H9 (cell line): ENCODE results near the gene RAB1A. TPM values are rescaled to one million over a fixed set of nuclear protein-coding genes. Genes with fewer than 3 reads are reported as not detected.

ENCODE experiments used
- DNase-seq: peaks from one replicate; pipeline ENCODE4 v3.0.0-alpha.2; 2017
- H2AFZ ChIP-seq: one replicate; pipeline ENCODE4 v1.6.1; 2013; ENCODE audit warnings: mild to moderate bottlenecking, low read length, control low read depth, moderate library complexity
- H2AK5ac ChIP-seq: 2 replicates; pipeline ENCODE4 v1.6.1; 2013; ENCODE audit warnings: low read length, control low read depth, mixed read lengths; ENCODE audit not compliant: insufficient read length
- H2BK120ac ChIP-seq: one replicate; pipeline ENCODE4 v1.6.1; 2013; ENCODE audit warnings: low read depth, mild to moderate bottlenecking, low read length, control low read depth, inconsistent platforms; ENCODE audit not compliant: poor library complexity, severe bottlenecking
- H2BK12ac ChIP-seq: 2 replicates; pipeline ENCODE4 v1.6.1; 2013; ENCODE audit warnings: low read length, control low read depth, mixed read lengths, low read depth; ENCODE audit not compliant: insufficient read length
- H2BK15ac ChIP-seq: 2 replicates; pipeline ENCODE4 v1.6.1; 2013; ENCODE audit warnings: low read depth, low read length, control low read depth
- H2BK20ac ChIP-seq: one replicate; pipeline ENCODE4 v1.6.1; 2013; ENCODE audit warnings: low read depth, mild to moderate bottlenecking, low read length, control low read depth, inconsistent platforms; ENCODE audit not compliant: poor library complexity, severe bottlenecking
- H2BK5ac ChIP-seq: 2 replicates; pipeline ENCODE4 v1.6.1; 2013; ENCODE audit warnings: low read length, control low read depth, mixed read lengths; ENCODE audit not compliant: insufficient read length
- H3K14ac ChIP-seq: 2 replicates; pipeline ENCODE4 v1.6.1; 2013; ENCODE audit warnings: low read length, control low read depth; ENCODE audit not compliant: insufficient read depth
- H3K18ac ChIP-seq: 2 replicates; pipeline ENCODE4 v1.6.1; 2013; ENCODE audit warnings: low read depth, mild to moderate bottlenecking, mixed read lengths, low read length, control low read depth; ENCODE audit not compliant: insufficient read length
- H3K23ac ChIP-seq: 2 replicates; pipeline ENCODE4 v1.6.1; 2013; ENCODE audit warnings: low read length, control low read depth, mixed read lengths, low read depth; ENCODE audit not compliant: insufficient read length
- H3K23me2 ChIP-seq: 2 replicates; pipeline ENCODE4 v1.6.1; 2013; ENCODE audit warnings: low read depth, mild to moderate bottlenecking, mixed read lengths, low read length, control low read depth; ENCODE audit not compliant: insufficient read length, poor library complexity, severe bottlenecking
- H3K27ac ChIP-seq: 2 replicates; pipeline ENCODE4 v1.5.1; 2013; ENCODE audit warnings: low read length, control low read depth, mixed read lengths, low read depth; ENCODE audit not compliant: insufficient read length
- H3K27me3 ChIP-seq: 2 replicates; pipeline ENCODE4 v1.6.1; 2013; ENCODE audit warnings: low read length, control low read depth, inconsistent platforms; ENCODE audit not compliant: insufficient read depth
- H3K4ac ChIP-seq: 2 replicates; pipeline ENCODE4 v1.6.1; 2013; ENCODE audit warnings: low read depth, mild to moderate bottlenecking, control low read depth, inconsistent platforms, low read length, moderate library complexity
- H3K4me1 ChIP-seq: 2 replicates; pipeline ENCODE4 v1.6.1; 2013; ENCODE audit warnings: low read length, control low read depth, inconsistent platforms; ENCODE audit not compliant: insufficient read depth
- H3K4me2 ChIP-seq: 2 replicates; pipeline ENCODE4 v1.6.1; 2013; ENCODE audit warnings: low read length, control low read depth, mixed read lengths; ENCODE audit not compliant: insufficient read length, insufficient read depth
- H3K56ac ChIP-seq: 2 replicates; pipeline ENCODE4 v1.6.1; 2013; ENCODE audit warnings: low read depth, mild to moderate bottlenecking, mixed read lengths, low read length, control low read depth; ENCODE audit not compliant: insufficient read length
- H3K79me1 ChIP-seq: 2 replicates; pipeline ENCODE4 v1.6.1; 2013; ENCODE audit warnings: low read depth, mild to moderate bottlenecking, moderate library complexity, low read length, control low read depth, inconsistent platforms; ENCODE audit not compliant: insufficient read depth, poor library complexity, severe bottlenecking
- H3K79me2 ChIP-seq: 2 replicates; pipeline ENCODE4 v1.6.1; 2013; ENCODE audit warnings: low read length, control low read depth, inconsistent platforms; ENCODE audit not compliant: insufficient read depth
- H3K9ac ChIP-seq: 2 replicates; pipeline ENCODE4 v1.6.1; 2013; ENCODE audit warnings: low read length, control low read depth, mixed read lengths; ENCODE audit not compliant: insufficient read length; ENCODE audit errors: extremely low read depth
- H3K9me3 ChIP-seq: one replicate; pipeline ENCODE4 v1.6.1; 2013; ENCODE audit warnings: low read depth, low read length, inconsistent platforms; ENCODE audit not compliant: control insufficient read depth
- H3T11ph ChIP-seq: one replicate; pipeline ENCODE4 v1.6.1; 2013; ENCODE audit warnings: mild to moderate bottlenecking, low read length, control low read depth, inconsistent platforms
- H4K20me1 ChIP-seq: one replicate; pipeline ENCODE4 v1.6.1; 2013; ENCODE audit not compliant: control insufficient read depth, insufficient read length, insufficient read depth
- H4K5ac ChIP-seq: 2 replicates; pipeline ENCODE4 v1.6.1; 2013; ENCODE audit warnings: low read depth, mild to moderate bottlenecking, mixed read lengths, low read length, control low read depth; ENCODE audit not compliant: insufficient read length
- H4K8ac ChIP-seq: replicated peaks from 2 replicates; pipeline ENCODE4 v1.6.1; 2013; ENCODE audit warnings: low read length, control low read depth, mixed read lengths, low read depth; ENCODE audit not compliant: insufficient read length
- H4K91ac ChIP-seq: 2 replicates; pipeline ENCODE4 v1.6.1; 2013; ENCODE audit warnings: low read depth, mild to moderate bottlenecking, moderate library complexity, mixed read lengths, low read length, control low read depth; ENCODE audit not compliant: insufficient read length
- H3K27ac Mint-ChIP-seq, 3 experiments: 2 replicates in 2 of 3; 3 replicates in 1 of 3; pipeline ENCODE4 v1.8.0; 2020 to 2021; ENCODE audit warnings: mixed read lengths in 3 of 3, mild to moderate bottlenecking in 1 of 3, moderate library complexity in 1 of 3
- H3K27me3 Mint-ChIP-seq: 2 replicates; pipeline ENCODE4 v1.8.0; 2021; ENCODE audit warnings: low read depth, mild to moderate bottlenecking, moderate library complexity, mixed read lengths
- H3K36me3 Mint-ChIP-seq, 3 experiments: 2 replicates in 2 of 3; 3 replicates in 1 of 3; pipeline ENCODE4 v1.8.0; 2020 to 2021; ENCODE audit warnings: low read depth in 3 of 3, mixed read lengths in 3 of 3; ENCODE audit not compliant: insufficient read depth in 1 of 3
- H3K4me1 Mint-ChIP-seq, 2 experiments: 2 replicates each; pipeline ENCODE4 v1.8.0; 2020; ENCODE audit warnings: mixed read lengths in 2 of 2
- H3K4me3 Mint-ChIP-seq, 2 experiments: 2 replicates in 1 of 2; 3 replicates in 1 of 2; pipeline ENCODE4 v1.8.0; 2020 to 2021; ENCODE audit warnings: mild to moderate bottlenecking in 2 of 2, mixed read lengths in 2 of 2, moderate library complexity in 1 of 2
- H3K9me3 Mint-ChIP-seq, 2 experiments: 2 replicates in 1 of 2; 3 replicates in 1 of 2; pipeline ENCODE4 v1.8.0; 2020; ENCODE audit warnings: mild to moderate bottlenecking in 2 of 2, mixed read lengths in 2 of 2, moderate library complexity in 1 of 2
- WGBS: extraction: QIAGEN DNeasy Blood & Tissue Kit; methylation state at CpG from one replicate; pipeline ENCODE4 v1.1.7; 2013; ENCODE audit warnings: missing lambda C conversion rate, low lambda C conversion rate, mixed read lengths; ENCODE audit not compliant: insufficient read length; ENCODE audit errors: extremely low coverage; 5-methylcytosine and 5-hydroxymethylcytosine counted together
- total RNA-seq: library from RNA; stranded (reverse); gene quantifications from 2 replicates; pipeline ENCODE4 v1.2.1, GENCODE V29; 2021
- TF ChIP-seq, protein P1 (sequence below): fragments of 200-600 bp; sonication (generic); conservative IDR thresholded peaks from 3 replicates; pipeline ENCODE4 v1.8.0; 2021; ENCODE audit warnings: antibody characterized with exemption, mild to moderate bottlenecking

RAB1A gene
- total RNA-seq, 1 experiment from 2014 or later = 112 TPM

DNA sequence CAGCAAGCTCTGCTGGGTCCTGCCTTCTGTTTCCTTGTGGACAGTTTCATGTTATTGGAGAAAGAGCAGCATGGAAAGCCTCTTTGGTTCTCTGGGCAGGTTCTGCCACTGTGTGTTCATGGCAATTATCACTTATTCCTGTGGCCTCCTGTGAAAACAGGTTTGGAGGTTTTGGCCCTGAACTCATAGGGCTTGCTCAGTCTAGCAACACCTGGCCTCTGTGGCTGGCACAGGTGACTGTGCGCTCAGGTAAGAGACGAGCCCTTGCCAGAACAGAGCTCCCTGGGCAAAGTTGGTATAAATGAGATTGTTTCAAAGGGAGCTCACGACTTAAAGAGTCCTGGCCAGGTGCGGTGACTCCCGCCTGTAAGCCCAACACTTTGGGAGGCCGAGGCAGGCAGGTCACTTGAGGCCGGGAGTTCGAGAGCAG lies 68.0 kb downstream of the RAB1A start:
- H3K79me1 ChIP-seq = peaks cover 10% of the 10 kb centered on the region
- H3K4me3 Mint-ChIP-seq = no peak overlapping the region
- no peak overlapping the region for H3K9ac ChIP-seq
- H3K27ac Mint-ChIP-seq = peak overlapping the region in 2 of 3 experiments; percentile 29 to 71; a peak in 2 of 7 replicates
- H4K20me1 ChIP-seq = peaks cover 2% of the 10 kb centered on the region
- no peak overlapping the region for H3K27ac ChIP-seq
- H3K23me2 ChIP-seq = peaks cover 5% of the 10 kb centered on the region
- no peak overlapping the region for H4K8ac ChIP-seq
- H3K4me1 ChIP-seq = no peaks in the 10 kb centered on the region; the same call in 1 of the 2 replicates
- H4K5ac ChIP-seq = no peak overlapping the region
- H3K4me1 Mint-ChIP-seq = peaks cover 24 to 34% of the 10 kb centered on the region in 2 experiments
- H3K4ac ChIP-seq = no peak overlapping the region
- H2AK5ac ChIP-seq = no peak overlapping the region
- no peak overlapping the region for H3K4me2 ChIP-seq
- no peak overlapping the region for H2BK5ac ChIP-seq
- TF ChIP-seq, protein P1, sequence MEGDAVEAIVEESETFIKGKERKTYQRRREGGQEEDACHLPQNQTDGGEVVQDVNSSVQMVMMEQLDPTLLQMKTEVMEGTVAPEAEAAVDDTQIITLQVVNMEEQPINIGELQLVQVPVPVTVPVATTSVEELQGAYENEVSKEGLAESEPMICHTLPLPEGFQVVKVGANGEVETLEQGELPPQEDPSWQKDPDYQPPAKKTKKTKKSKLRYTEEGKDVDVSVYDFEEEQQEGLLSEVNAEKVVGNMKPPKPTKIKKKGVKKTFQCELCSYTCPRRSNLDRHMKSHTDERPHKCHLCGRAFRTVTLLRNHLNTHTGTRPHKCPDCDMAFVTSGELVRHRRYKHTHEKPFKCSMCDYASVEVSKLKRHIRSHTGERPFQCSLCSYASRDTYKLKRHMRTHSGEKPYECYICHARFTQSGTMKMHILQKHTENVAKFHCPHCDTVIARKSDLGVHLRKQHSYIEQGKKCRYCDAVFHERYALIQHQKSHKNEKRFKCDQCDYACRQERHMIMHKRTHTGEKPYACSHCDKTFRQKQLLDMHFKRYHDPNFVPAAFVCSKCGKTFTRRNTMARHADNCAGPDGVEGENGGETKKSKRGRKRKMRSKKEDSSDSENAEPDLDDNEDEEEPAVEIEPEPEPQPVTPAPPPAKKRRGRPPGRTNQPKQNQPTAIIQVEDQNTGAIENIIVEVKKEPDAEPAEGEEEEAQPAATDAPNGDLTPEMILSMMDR = no peak
- no peak overlapping the region for H2BK12ac ChIP-seq
- peaks cover 16% of the 10 kb centered on the region for H3K79me2 ChIP-seq
- H2BK15ac ChIP-seq = no peak overlapping the region
- H3K27me3 ChIP-seq = no peaks in the 10 kb centered on the region
- no peak overlapping the region for H3K14ac ChIP-seq
- H4K91ac ChIP-seq = no peak overlapping the region
- no peak for DNase-seq
- H2BK120ac ChIP-seq = no peak overlapping the region
- no CpG with 5 or more reads among the region's 8 CpGs for WGBS
- H3K9me3 ChIP-seq = no peaks in the 10 kb centered on the region
- H3K56ac ChIP-seq = no peak overlapping the region
- peaks cover 0 to 6% (median 2%) of the 10 kb centered on the region in 3 experiments; a peak in 6 of 7 replicates for H3K36me3 Mint-ChIP-seq
- no peak overlapping the region for H2AFZ ChIP-seq
- no peak overlapping the region for H3K23ac ChIP-seq
- no peaks in the 10 kb centered on the region; the same call in 1 of the 2 replicates for H3K27me3 Mint-ChIP-seq
- H3K9me3 Mint-ChIP-seq = no peaks in the 10 kb centered on the region
- no peak overlapping the region for H2BK20ac ChIP-seq
- H3T11ph ChIP-seq = no peak overlapping the region
- H3K18ac ChIP-seq = no peak overlapping the region
